ENCODE measurements around the gene LZTR1. TPM values are rescaled to one million over a fixed set of nuclear protein-coding genes. Genes with fewer than 3 reads are reported as not detected.
"Not testable (repeated sequence)": the region's sequence is repeated elsewhere in the genome, so short reads cannot be mapped to it uniquely, and the experiment has no call there.

The LZTR1 gene
- total and polyA plus RNA-seq, 4 donors, result 11.3 to 83.9 (median 70.4) TPM

DNA sequence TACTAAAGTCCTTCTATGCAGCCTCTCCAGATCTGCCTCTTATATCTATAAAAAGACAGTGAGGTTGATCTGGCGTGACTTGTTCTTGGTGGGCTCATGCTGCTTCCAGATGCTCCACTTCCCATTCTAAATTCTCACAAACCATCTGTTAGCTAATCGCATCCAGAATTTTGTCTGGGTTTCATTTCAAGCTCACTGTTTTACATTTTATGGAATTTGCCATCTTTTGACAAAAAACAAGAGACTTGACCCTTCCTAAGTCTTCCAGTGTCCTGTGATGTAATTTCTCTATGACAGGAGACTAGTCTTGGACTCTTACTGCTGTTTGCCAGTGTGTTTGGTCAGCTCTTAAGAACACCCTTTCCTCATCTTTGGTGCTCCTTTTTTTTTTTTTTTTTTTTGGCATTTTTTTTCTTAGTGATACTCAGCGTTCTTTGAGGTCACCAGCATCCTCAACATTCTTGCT, 41.9 kb upstream of the LZTR1 start:
- no peak for DNase-seq
- no peak overlapping the region for H3K27ac ChIP-seq (ENCODE audit: low read depth in 1 of 2, low read length in 2 of 2)
- no peak for ATAC-seq (ENCODE audit: low FRiP score)
- H3K36me3 ChIP-seq (ENCODE audit: control insufficient read depth in 1 of 2, insufficient read depth in 2 of 2, low read length in 1 of 2), result peaks cover 0 to 3% of the 10 kb centered on the region in 2 donors
- 70 to 74% methylated on average over 3 of the region's 3 CpGs for WGBS, 2 donors
- no peaks in the 10 kb centered on the region for H3K9me3 ChIP-seq (ENCODE audit: control insufficient read depth, low read length)
- H3K4me1 ChIP-seq (ENCODE audit: control insufficient read depth in 1 of 2, insufficient read depth in 2 of 2, low read length in 2 of 2), result peaks cover 3 to 8% of the 10 kb centered on the region in 2 donors
- intact Hi-C loops (cut with DNase I), result no loop called here
- no peaks in the 10 kb centered on the region for H3K27me3 ChIP-seq (ENCODE audit: control insufficient read depth in 1 of 2, insufficient read depth in 2 of 2, low read length in 1 of 2)
- H3K4me3 ChIP-seq (ENCODE audit: low read length in 2 of 2), result no peak overlapping the region

- intact Hi-C loops (cut with DNase I), result no loop called here
- Histone ChIP-seq H3K4me3 (ENCODE audit: low read length in 2 of 2) (no peak overlapping the region), H3K36me3 (ENCODE audit: control insufficient read depth in 1 of 2, insufficient read depth in 2 of 2, low read length in 1 of 2) (peaks cover 0 to 3% of the 10 kb centered on the region in 2 donors), H3K27me3 (ENCODE audit: control insufficient read depth in 1 of 2, insufficient read depth in 2 of 2, low read length in 1 of 2) (no peaks in the 10 kb centered on the region), H3K27ac (ENCODE audit: low read depth in 1 of 2, low read length in 2 of 2) (no peak overlapping the region), H3K4me1 (ENCODE audit: control insufficient read depth in 1 of 2, insufficient read depth in 2 of 2, low read length in 2 of 2) (peaks cover 3 to 8% of the 10 kb centered on the region in 2 donors), H3K9me3 (ENCODE audit: control insufficient read depth, low read length) (no peaks in the 10 kb centered on the region)
- DNase-seq (peak in 1 of 2 donors; percentile 21), ATAC-seq (ENCODE audit: low FRiP score) (no peak)
- 79 to 91% methylated on average over 4 of the region's 4 CpGs for WGBS, 2 donors
Observed at GRCh38 chr22:20940904-20941385, 41.2 kb upstream of the LZTR1 start.

- intact Hi-C loops (cut with DNase I); DNase-seq; H3K36me3 ChIP-seq (ENCODE audit: control insufficient read depth in 1 of 2, insufficient read depth in 2 of 2, low read length in 1 of 2); H3K27me3 ChIP-seq (ENCODE audit: control insufficient read depth in 1 of 2, insufficient read depth in 2 of 2, low read length in 1 of 2); ATAC-seq (ENCODE audit: low FRiP score); H3K9me3 ChIP-seq (ENCODE audit: control insufficient read depth, low read length); H3K4me3 ChIP-seq (ENCODE audit: low read length in 2 of 2); H3K27ac ChIP-seq (ENCODE audit: low read depth in 1 of 2, low read length in 2 of 2); H3K4me1 ChIP-seq (ENCODE audit: control insufficient read depth in 1 of 2, insufficient read depth in 2 of 2, low read length in 2 of 2): not testable (repeated sequence)
- 78 to 87% methylated on average over 7 of the region's 7 CpGs for WGBS, 2 donors
Observed at GRCh38 chr22:20942203-20942902, 39.7 kb upstream of the LZTR1 start.

GRCh38 chr22:20943104-20943933, 38.8 kb upstream of the LZTR1 start:
- intact Hi-C loops (cut with DNase I), result no loop called here
- peak in 1 of 2 donors; percentile 23 for DNase-seq
- H3K27ac ChIP-seq (ENCODE audit: low read depth in 1 of 2, low read length in 2 of 2), result no peak overlapping the region
- ATAC-seq (ENCODE audit: low FRiP score), result no peak
- 94 to 96% methylated on average over 8 of the region's 8 CpGs for WGBS, 2 donors
- no peak overlapping the region for H3K4me3 ChIP-seq (ENCODE audit: low read length in 2 of 2)
- H3K36me3 ChIP-seq (ENCODE audit: control insufficient read depth in 1 of 2, insufficient read depth in 2 of 2, low read length in 1 of 2), result peaks cover 0 to 3% of the 10 kb centered on the region in 2 donors
- peaks cover 3 to 8% of the 10 kb centered on the region in 2 donors for H3K4me1 ChIP-seq (ENCODE audit: control insufficient read depth in 1 of 2, insufficient read depth in 2 of 2, low read length in 2 of 2)
- H3K27me3 ChIP-seq (ENCODE audit: control insufficient read depth in 1 of 2, insufficient read depth in 2 of 2, low read length in 1 of 2), result no peaks in the 10 kb centered on the region
- no peaks in the 10 kb centered on the region for H3K9me3 ChIP-seq (ENCODE audit: control insufficient read depth, low read length)

- WGBS, 2 donors, result 6 to 11% methylated on average over 1 of the region's 1 CpG
- no peaks in the 10 kb centered on the region for H3K9me3 ChIP-seq (ENCODE audit: control insufficient read depth, low read length)
- no peak overlapping the region for H3K27ac ChIP-seq (ENCODE audit: low read depth in 1 of 2, low read length in 2 of 2)
- DNase-seq (no peak), ATAC-seq (ENCODE audit: low FRiP score) (no peak)
- peaks cover 0 to 3% of the 10 kb centered on the region in 2 donors for H3K36me3 ChIP-seq (ENCODE audit: control insufficient read depth in 1 of 2, insufficient read depth in 2 of 2, low read length in 1 of 2)
- H3K4me3 ChIP-seq (ENCODE audit: low read length in 2 of 2), result no peak overlapping the region
- H3K4me1 ChIP-seq (ENCODE audit: control insufficient read depth in 1 of 2, insufficient read depth in 2 of 2, low read length in 2 of 2), result peaks cover 3 to 8% of the 10 kb centered on the region in 2 donors
- intact Hi-C loops (cut with DNase I), result no loop called here
- no peaks in the 10 kb centered on the region for H3K27me3 ChIP-seq (ENCODE audit: control insufficient read depth in 1 of 2, insufficient read depth in 2 of 2, low read length in 1 of 2)
Observed at GRCh38 chr22:20944042-20944441, 38.1 kb upstream of the LZTR1 start.

DNA sequence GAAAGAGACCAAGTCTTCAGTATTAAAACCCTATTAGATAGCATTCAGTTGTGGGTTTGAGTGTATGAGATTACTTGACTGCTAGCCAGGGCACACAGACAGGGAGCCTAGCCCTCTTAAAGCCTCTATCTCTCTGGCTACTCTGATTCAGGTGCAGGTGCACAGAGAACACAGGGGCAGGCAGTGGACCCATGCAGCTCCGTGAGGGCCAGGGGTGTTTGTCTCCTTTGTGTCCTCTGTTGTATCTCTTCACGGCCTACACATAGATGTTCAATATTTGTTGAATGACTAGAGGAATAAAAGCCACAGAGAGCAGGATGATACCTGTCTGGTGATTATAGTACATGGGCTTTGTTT, 36.5 kb upstream of the LZTR1 start:
- WGBS, 2 donors, result 83 to 86% methylated on average over 2 of the region's 2 CpGs
- Histone ChIP-seq H3K9me3 (ENCODE audit: control insufficient read depth, low read length) (no peaks in the 10 kb centered on the region), H3K27ac (ENCODE audit: low read depth in 1 of 2, low read length in 2 of 2) (no peak overlapping the region), H3K36me3 (ENCODE audit: control insufficient read depth in 1 of 2, insufficient read depth in 2 of 2, low read length in 1 of 2) (peaks cover 0 to 6% of the 10 kb centered on the region in 2 donors), H3K4me1 (ENCODE audit: control insufficient read depth in 1 of 2, insufficient read depth in 2 of 2, low read length in 2 of 2) (peaks cover 3 to 4% of the 10 kb centered on the region in 2 donors), H3K4me3 (ENCODE audit: low read length in 2 of 2) (no peak overlapping the region), H3K27me3 (ENCODE audit: control insufficient read depth in 1 of 2, insufficient read depth in 2 of 2, low read length in 1 of 2) (no peaks in the 10 kb centered on the region)
- intact Hi-C loops (cut with DNase I), result no loop called here
- ATAC-seq (ENCODE audit: low FRiP score) (no peak), DNase-seq (peak in 1 of 2 donors; percentile 12)

- H3K27ac ChIP-seq (ENCODE audit: low read depth in 1 of 2, low read length in 2 of 2), result no peak overlapping the region
- no peak overlapping the region for H3K4me3 ChIP-seq (ENCODE audit: low read length in 2 of 2)
- WGBS, 2 donors, result 51 to 54% methylated on average over 7 of the region's 7 CpGs
- ATAC-seq (ENCODE audit: low FRiP score), result no peak
- peaks cover 0 to 3% of the 10 kb centered on the region in 2 donors for H3K4me1 ChIP-seq (ENCODE audit: control insufficient read depth in 1 of 2, insufficient read depth in 2 of 2, low read length in 2 of 2)
- peaks cover 0 to 5% of the 10 kb centered on the region in 2 donors for H3K36me3 ChIP-seq (ENCODE audit: control insufficient read depth in 1 of 2, insufficient read depth in 2 of 2, low read length in 1 of 2)
- intact Hi-C loops (cut with DNase I), result no loop called here
- no peaks in the 10 kb centered on the region for H3K27me3 ChIP-seq (ENCODE audit: control insufficient read depth in 1 of 2, insufficient read depth in 2 of 2, low read length in 1 of 2)
- DNase-seq, result peak in 1 of 2 donors; percentile 34
- H3K9me3 ChIP-seq (ENCODE audit: control insufficient read depth, low read length), result no peaks in the 10 kb centered on the region
Observed at GRCh38 chr22:20946080-20946986, 35.8 kb upstream of the LZTR1 start.

GRCh38 chr22:20946991-20947390, 35.1 kb upstream of the LZTR1 start:
- H3K9me3 ChIP-seq (ENCODE audit: control insufficient read depth, low read length), result no peaks in the 10 kb centered on the region
- DNase-seq, result no peak
- H3K27ac ChIP-seq (ENCODE audit: low read depth in 1 of 2, low read length in 2 of 2), result no peak overlapping the region
- H3K27me3 ChIP-seq (ENCODE audit: control insufficient read depth in 1 of 2, insufficient read depth in 2 of 2, low read length in 1 of 2), result no peaks in the 10 kb centered on the region
- H3K4me1 ChIP-seq (ENCODE audit: control insufficient read depth in 1 of 2, insufficient read depth in 2 of 2, low read length in 2 of 2), result peaks cover 0 to 3% of the 10 kb centered on the region in 2 donors
- no peak overlapping the region for H3K4me3 ChIP-seq (ENCODE audit: low read length in 2 of 2)
- H3K36me3 ChIP-seq (ENCODE audit: control insufficient read depth in 1 of 2, insufficient read depth in 2 of 2, low read length in 1 of 2), result peaks cover 0 to 5% of the 10 kb centered on the region in 2 donors
- intact Hi-C loops (cut with DNase I), result no loop called here
- WGBS, 2 donors, result 98 to 100% methylated on average over 1 of the region's 1 CpG
- no peak for ATAC-seq (ENCODE audit: low FRiP score)

All from aorta (tissue), 5 donors.